Measurements from ENCODE around the gene SLIT1. TPM values are rescaled to one million over a fixed set of nuclear protein-coding genes. Genes with fewer than 3 reads are reported as not detected.
A peak's percentile ranks its signal among the peaks of the same experiment; 100 is the strongest.
"Not testable (repeated sequence)": the region's sequence is repeated elsewhere in the genome, so short reads cannot be mapped to it uniquely, and the experiment has no call there.

SLIT1 gene
- total RNA-seq, 1 donor from 2014 or later = 0.72 TPM

GRCh38 chr10:97082575-97082974 lies 103.2 kb downstream of the SLIT1 start:
- DNase-seq (ENCODE audit: low spot score) = not testable (repeated sequence)

GRCh38 chr10:97081621-97082235 lies 104.0 kb downstream of the SLIT1 start:
- peak; percentile 42 for DNase-seq (ENCODE audit: low spot score)

DNA sequence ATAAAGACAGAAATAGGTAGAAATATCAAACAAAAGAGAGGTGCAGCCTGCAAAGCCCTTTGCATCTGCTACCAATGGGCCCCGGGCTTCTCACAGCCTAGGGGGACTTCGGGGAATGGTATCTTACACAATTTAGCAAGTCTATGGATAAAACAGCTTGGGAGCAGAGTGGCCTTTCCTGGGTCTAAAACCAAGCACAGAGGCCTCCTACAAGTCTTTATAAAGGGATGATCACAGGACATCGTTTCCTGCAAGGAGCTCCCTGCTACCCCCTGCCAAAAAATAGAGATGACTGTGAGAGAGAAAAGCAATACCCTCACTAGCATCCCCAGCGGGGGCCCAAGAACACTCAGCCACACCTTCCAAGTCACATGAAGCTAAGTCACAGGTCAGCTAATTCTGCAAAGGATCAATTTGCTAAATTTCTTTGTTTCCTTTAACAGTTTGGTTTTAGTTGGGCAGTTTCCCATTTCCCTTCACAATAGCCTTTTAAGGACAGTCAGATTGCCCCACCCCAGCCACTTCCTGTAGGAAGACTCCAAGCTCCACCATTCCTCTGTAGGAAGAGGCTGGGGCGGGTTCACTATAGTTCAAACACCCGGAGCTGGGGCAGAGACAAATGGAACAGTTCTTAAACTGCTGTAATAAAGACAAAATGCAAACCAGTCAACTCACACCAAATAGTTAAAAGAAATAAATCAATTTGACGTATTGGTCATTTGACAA lies 105.5 kb downstream of the SLIT1 start:
- DNase-seq (ENCODE audit: low spot score) = no peak

- no peak for DNase-seq (ENCODE audit: low spot score)
These were observed 106.3 kb downstream of the SLIT1 start for GRCh38 chr10:97079448-97079847.

DNA sequence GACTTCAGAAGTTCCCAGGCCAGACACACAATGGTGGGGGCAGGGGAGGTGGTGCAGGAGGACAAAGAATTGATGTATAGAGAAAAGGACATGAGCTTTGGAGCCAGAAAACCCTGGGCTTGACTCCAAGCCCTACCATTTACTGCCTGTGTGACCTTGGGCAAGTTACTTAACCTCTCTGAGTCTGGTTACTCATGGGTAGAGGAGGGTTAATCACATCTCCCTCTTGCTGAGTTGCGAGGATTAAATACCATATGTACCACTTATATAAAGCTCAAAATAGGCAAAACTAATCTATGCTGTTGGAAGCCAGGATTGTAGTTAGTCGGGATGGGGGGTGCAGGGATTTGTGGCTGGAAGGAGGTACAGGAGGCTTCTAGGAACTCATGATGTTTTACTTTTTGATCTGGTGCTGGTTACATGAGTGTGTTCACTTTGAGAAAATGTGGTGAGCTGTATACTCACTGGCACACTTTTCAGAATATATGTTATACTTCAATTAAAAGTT lies 106.8 kb downstream of the SLIT1 start:
- no peak for DNase-seq (ENCODE audit: low spot score)

GRCh38 chr10:97078261-97078937 lies 107.4 kb downstream of the SLIT1 start:
- DNase-seq (ENCODE audit: low spot score) = no peak

GRCh38 chr10:97076781-97077180 lies 109.0 kb downstream of the SLIT1 start:
- no peak for DNase-seq (ENCODE audit: low spot score)

DNA sequence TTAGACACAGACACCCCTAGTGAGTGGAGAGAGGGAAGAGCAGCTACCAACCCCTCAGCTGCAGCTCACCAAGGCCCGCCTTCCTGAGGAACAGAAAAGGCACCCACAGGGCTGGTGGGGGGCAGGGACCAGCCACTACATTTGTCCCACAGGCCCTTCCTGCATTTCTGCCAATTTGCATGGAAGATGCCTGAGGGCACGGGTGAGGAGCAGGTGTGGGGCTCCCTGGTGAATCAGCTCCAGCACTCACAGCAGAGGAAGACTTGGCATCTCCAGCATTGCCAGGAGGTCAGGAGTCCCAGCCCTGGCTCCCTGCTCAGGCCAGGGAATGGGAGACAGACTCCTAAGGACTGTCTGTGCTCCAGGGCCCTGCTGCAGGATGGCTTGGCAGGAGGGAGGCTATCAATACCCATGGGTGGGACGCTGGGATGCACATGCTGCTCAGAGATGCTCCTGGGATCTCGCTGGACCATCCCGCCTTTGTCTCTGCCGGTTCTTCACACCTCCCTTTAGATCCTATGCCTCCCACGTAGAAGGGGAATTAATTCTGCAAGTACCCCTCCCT lies 109.7 kb downstream of the SLIT1 start:
- no peak for DNase-seq (ENCODE audit: low spot score)

GRCh38 chr10:97075421-97075820 lies 110.3 kb downstream of the SLIT1 start:
- no peak for DNase-seq (ENCODE audit: low spot score)

GRCh38 chr10:97074256-97075145 lies 111.3 kb downstream of the SLIT1 start:
- peak; percentile 9 for DNase-seq (ENCODE audit: low spot score)

GRCh38 chr10:97072851-97073665 lies 112.7 kb downstream of the SLIT1 start:
- DNase-seq (ENCODE audit: low spot score) = peak; percentile 79

- DNase-seq (ENCODE audit: low spot score) = no peak
These were observed 114.3 kb downstream of the SLIT1 start for GRCh38 chr10:97071496-97071895.

GRCh38 chr10:97069576-97070362 lies 116.0 kb downstream of the SLIT1 start:
- no peak for DNase-seq (ENCODE audit: low spot score)

- DNase-seq (ENCODE audit: low spot score) = no peak
These were observed 116.7 kb downstream of the SLIT1 start for GRCh38 chr10:97069026-97069425.

DNA sequence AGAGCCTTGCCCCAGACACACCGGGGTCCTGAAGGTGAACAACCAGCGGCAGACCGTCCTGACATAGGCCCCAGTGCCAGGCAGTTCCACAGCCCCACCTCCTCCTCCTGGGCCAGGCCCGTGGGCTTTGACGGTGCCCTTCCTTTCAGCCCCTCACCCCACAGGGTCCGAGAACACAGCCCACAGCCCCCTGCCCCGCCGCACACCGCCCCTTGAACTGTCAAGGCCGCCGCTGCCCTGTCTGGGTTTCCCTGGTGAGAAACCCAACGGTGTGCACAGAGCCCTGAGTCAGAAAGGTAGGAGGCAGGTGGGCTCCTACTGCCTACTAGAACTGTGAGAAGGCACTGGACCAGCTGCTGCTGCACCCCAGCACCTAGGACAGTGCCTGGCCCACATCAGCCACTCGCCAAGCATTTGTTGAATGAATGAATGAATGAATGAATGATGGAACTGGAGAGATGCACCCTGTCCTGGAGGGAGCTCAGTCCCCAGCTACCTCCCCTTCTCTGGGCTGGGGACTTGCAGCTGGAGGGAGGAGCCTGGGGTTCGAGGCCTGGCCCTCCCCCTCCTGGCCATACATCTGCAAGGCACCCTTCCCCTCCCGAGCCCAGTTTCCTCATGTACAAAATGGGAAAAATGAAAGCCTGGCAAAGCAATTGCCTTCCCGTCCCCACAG lies 117.9 kb downstream of the SLIT1 start:
- no peak for DNase-seq (ENCODE audit: low spot score)

GRCh38 chr10:97066877-97067555 lies 118.7 kb downstream of the SLIT1 start:
- DNase-seq (ENCODE audit: low spot score) = no peak

DNA sequence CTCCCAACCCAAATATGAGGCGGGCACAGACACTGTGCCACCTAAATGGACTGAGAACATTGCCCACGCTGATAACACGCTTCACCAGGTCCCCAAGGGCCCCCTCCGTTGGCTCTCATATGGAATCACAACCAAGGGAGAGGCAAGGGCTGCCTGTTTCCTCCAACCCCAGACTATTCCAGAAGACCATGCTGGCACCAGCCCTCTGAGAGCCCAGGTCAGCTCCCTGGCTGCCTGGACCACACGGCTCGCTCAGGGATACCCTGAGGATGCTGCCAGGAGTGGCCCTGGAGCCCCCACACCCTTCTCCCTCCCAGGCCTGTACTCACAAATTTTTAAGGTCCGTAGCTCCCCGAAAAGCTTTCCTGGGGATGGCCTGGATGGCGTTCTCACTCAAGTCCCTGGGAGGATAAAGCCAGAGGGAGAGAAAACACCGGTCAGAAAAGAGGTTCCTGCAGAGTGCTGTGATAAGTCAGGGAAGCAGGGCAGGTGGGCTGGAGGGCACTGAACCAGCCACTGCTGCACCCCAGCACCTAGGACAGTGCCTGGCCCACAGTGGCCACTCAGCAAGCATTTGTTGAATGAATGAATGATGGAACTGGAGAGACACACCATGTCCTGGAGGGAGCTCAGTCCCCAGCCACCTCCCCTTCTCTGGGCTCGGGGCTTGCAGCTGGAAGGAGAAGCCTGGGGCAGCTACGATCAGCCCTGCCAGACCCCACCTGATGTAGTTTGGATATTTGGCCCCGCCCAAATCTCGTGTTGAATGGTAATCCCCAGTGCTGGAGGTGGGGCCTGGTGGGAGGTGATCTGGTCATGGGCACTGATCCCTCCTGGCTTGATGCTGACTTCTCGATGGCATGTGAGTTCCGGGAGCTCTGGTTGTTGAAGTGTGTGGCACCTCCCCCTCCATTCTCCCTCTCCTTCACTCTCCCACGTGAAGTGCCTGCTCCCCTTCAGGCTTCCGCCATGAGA lies 119.8 kb downstream of the SLIT1 start:
- DNase-seq (ENCODE audit: low spot score) = no peak
